HG03520 (cell line): ENCODE measurements around the gene SRP14.
"Not testable (repeated sequence)": the region's sequence is repeated elsewhere in the genome, so short reads cannot be mapped to it uniquely, and the experiment has no call there.

Source experiments
- ATAC-seq: cut with Tn5 transposase; IDR thresholded peaks from one replicate; pipeline ENCODE4 v1.9.1; 2021; ENCODE audit warnings: mild to moderate bottlenecking, moderate library complexity; ENCODE audit not compliant: unreplicated experiment

Gene SRP14

DNA sequence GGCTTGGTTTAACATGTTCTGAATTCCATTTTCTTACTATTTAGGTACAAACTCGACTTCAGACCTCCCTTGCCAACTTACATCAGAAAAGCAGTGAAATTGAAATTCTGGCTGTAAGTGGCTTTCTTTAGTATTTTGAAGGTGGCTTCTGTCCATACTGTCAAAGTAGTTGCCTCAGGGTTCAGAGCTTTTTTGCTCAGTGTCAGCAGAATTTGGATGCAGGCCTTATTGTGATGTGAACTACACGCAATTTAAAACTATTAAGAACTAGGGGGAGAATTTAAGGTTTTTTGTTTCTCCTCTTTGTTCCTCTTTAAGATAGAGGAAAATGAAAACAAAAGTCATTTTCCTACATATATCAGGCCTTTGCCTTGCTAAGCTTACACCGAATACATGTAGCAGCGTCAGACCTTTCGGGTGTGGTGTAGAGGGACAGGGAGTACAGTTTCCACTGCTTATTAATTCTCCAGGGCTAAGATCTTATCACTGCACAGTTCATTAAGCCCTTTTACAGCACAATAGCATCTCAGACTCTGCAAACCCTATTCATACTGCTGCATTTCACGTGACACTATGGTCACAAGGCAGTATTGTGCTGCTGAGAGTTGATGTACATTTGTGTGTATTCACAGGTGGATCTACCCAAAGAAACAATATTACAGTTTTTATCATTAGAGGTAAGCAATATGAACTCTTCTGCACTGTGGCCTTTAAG is 6.7 kb downstream of the SRP14 start:
- ATAC-seq = no peak

DNA sequence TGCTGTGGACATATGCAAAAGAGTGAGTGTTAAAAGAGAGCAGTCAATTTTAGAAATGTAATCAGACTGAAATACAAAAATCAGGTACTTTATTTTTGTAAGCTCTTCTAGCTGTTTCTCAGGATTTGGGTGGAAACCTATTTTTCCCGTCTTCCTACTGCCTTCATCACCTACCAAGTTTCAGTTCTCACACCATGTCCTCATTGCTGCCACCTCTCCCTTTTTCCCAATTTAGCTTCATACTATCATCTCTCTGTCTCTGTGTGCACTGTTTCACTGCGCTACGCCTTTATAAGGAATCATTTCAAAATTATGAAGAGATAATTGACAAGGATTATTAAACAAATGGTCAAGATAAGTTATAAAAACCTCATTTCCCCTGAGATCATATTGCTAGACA is 7.7 kb downstream of the SRP14 start:
- ATAC-seq = no peak

DNA sequence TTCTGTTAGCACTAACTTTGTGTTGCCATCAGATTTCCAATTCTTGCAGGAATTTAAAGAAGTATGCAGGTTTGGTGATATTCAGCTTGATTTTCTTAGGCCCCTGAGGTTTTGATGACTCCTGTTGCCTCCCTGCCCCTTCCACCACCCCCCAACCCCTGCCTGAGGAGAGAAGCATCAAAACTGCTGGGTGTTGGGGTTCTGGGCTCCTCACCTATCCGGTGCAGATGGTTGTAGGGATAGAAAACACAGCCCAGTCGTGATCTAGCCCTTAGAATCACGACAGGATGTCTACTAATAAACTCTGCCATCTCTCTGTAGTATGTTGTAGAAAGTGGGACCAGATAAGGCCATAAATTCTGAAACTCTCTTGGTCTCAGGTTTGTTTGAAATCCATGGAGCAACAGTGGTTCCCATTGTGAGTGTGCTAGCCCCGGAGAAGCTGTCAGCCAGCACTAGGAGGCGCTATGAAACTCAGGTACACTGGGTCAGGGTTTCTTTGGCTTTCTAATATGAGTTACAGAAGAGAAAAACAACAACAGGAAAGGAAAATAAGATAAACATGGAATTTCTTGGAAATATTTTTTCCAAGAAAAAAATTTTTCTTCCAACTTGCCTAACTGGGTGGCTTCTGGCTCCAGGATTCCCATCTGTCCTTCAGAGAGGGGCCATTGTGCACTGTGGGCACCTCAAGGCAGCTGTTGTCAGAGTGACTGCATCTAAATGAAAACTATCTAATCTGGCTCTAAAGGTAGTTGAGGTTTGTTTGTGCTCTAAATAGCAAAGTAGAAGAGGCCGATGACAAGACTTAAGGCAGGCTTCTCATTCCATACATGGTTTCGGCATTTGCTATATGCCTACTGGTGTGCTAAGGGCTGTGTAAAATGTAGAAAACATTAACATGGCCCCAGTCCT is 8.7 kb downstream of the SRP14 start:
- ATAC-seq = no peak

DNA sequence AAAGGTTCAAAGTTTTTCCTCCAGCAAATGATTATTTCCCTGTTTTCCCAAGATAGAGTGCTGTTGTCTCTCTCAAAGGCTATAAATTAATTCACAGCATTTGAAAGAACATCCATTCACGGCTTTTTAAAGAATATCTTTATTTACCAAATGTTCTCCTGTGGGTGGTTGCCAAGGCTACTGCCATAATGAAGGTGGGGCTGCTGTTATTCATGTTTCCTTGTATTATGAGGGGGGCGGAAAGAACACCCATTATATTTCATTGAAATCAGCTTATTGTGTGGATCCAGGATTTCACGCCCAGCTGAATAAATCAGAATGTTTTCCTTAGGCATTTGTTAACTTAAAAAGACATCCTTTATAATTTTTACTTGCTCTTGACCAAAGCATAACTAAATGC is 10.1 kb downstream of the SRP14 start:
- no peak for ATAC-seq

DNA sequence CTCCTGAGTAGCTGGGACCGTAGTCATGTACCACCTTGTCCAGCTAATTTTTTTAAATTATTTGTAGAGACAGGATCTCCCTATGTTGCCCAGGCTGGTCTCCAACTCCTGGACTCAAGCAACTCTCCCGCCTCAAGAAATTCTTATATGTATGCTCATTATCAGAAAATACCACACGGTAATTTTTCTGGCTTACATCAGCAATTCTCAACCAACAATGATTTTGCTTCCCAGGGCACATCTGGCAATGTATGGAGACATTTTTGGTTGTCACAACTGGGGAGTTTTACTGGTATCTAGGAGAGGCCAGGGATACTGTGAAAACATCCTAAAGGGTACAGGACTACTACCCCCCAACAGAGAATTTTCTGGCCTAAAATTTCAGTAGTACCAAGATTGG is 10.8 kb downstream of the SRP14 start:
- ATAC-seq = no peak

DNA sequence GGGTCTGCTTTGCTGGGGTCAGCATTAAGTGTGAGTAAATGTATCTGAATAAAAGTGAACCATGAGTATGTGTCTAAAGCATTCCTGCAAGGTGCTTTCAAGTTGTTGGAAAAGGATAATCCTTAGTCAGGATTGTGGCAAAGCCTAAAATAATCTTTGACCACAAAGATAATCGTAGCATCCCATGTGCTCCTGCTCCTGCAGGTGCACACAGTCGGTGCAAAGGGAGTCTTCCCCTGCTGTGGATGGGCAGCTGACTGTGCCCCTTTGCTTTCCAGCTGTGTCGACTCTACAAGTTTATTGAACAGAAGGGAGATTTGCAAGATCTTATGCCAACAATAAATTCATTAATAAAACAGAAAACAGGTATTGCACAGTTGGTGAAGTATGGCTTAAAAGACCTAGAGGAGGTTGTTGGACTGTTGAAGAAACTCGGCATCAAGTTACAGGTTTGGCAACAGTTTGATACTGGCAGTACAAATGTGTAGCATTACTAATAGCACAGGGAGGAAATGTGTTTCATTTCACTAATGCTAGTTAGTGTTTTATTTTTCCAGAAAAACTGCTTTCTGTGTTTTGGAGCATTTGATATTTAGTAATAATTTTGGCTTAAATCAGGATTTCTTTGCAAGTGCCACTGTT is 22.6 kb downstream of the SRP14 start:
- ATAC-seq = no peak

DNA sequence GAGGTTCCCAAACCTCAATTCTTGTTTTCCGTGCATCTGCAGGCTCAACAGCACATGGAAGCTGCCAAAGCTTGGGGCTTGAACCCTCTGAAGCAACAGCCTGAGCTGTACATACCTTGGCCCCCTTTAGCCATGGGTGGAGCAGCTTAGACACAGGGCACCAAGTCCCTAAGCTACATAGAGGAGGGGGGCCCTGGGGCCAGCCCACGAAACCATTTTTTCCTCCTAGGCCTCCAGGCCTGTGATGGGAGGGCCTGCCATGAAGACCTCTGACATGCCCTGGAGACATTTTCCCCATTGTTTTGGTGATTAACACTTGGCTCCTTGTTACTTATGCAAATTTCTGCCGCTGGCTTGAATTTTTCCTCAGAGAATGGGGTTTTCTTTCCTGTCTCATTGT is 24.6 kb downstream of the SRP14 start:
- ATAC-seq = no peak

DNA sequence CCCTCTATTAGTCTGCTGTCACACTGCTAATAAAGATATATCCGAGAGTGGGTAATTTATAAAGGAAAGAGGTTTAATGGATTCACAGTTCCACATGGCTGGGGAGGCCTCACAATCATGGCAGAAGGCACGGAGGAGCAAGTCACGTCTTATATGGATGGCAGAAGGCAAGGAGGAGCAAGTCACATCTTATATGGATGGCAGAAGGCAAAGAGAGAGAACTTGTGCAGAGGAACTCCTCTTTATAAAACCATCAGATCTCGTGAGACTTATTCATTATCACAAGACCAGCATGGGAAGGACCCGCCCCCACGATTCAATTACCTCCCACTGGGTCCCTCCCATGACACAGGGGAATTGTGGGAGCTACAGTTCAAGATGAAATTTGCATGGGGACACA is 25.6 kb downstream of the SRP14 start:
- not testable (repeated sequence) for ATAC-seq

DNA sequence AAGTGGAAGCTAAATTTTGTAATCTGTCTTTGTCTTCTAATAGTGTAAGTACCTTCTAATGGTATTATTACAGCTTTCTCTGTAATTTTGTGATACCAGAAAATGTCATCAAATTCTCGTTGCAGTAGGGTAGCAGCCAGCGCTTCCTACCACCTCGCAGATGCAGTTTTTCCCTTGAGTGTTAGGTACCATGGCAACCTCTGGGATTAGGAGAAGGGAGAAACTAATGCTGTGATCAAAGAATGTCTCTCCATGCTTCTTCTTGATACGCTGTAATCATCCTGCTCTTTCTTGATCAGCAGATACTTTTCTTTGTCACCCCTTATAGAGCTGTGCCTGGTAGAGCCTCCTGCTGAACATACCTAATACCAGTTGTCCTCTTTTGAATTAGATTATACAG is 27.7 kb downstream of the SRP14 start:
- ATAC-seq = no peak

DNA sequence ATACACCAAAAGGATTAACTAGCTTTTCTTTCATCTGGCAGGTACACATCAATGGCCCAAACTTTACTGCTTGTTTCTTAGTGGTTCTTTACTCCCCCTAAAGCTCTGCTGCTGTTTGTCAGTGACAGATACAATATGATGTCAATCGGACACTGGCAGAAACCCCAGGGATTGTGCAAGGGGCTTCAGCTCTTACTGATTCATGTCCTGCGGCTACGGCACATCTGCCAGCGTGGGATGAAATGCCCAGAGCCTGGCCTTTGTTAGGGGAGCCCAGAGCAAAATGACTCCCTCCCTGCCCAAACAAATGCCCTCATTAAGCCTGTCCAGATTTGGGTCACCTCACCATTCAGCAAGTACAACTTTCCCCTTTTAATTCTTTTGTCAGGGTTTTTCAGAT is 28.3 kb downstream of the SRP14 start:
- ATAC-seq = no peak

DNA sequence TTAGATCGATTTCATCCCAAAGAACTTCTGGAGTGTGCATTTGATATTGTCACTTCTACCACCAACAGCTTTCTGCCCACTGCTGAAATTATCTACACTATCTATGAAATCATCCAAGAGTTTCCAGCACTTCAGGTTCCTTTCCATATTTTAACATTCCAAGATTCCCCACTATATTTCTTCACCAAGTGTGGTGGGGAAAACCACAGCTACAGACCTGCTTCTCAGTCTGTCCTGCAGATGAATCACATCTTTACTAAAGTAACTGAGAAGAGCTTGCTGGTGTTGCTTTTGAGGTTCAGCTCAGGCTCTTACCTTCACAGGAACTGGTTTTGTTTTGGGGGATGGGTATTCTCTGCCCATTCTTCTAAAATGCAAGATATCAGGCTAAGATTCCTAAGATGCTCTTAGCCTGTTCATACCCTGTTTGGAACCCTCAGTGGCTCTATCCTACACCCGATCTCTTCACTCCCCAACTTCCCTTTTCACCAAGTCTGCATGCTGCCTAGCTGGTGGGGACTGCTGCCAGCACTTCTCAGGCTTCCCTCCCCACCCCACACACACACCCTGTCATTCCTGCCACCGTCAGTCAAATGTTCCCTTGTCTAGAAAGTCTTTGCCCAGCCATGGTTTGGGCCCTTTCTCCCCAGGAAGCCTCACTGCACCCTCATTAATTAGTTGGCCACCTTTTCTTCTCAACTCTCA is 30.8 kb downstream of the SRP14 start:
- no peak for ATAC-seq

DNA sequence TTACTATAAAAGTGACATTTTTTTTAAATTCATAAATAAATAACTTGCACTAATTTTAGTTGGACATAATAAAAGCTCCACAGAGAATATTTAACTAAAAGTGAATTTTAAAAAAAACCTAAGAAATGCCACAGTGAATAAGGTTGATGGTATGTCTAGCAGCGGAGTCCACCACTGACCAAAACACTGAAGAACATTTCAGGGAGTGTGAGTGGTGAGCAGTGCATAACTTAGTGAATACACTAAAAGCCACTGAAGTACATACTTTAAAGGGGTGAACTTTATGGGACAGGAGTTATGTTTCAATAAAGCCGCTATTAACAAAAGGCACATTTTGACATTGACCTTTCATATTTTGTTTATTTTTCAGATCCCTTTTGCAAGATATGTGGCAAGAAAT is 32.3 kb downstream of the SRP14 start:
- no peak for ATAC-seq

DNA sequence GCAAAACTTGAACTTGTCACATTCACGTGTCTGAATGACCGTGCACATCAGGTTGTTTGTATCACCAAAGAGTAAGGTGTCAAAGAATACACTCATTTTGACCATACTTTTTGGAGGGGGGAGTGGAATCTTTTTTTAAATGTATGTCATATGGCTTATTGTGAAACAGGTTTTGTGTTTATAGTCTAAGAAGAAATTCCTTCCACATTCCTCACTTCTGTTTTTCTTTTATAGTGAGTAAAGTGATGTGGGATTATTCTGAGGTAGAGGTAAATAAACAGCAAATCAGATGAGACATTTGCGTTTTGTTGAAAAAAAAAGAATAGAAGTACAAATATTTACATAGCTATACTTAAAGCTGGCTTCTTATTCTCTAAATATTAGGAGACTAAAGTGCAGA is 33.0 kb downstream of the SRP14 start:
- no peak for ATAC-seq

DNA sequence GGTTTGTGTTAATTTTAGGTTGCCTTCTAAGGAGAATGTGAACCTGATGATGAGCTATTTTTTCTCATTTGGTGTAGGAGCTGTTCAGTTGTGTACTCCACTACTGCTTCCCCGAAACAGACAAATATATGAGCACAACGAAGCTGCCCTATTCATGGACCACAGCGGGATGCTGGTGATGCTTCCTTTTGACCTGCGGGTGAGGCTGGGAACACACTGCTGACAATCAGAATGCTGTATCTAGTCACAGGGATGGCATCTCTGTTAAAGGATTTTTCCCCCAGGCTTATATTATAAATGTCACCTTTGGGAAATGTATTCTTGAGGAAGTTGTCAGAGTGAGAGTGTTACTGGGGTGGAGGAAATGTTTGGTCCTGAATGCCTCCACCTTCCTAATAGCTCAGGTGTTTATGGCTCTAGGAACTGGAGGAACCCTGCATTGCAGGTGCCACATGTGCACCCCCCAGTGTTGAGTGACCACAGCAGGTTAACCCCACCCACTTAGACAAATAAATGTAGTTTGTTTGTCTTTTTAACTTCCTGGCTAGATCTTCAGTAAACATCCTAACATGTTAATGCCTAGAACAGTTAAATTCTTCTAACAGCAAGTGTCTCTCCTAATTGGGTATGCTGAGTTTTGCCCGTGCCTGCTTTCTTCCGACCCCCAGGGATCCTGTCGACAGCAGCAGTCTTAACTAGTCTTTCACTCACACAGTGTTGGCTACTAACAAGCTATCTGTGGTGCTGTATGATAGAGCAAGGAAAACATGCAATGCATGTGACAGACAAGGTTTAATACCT is 35.7 kb downstream of the SRP14 start:
- no peak for ATAC-seq

DNA sequence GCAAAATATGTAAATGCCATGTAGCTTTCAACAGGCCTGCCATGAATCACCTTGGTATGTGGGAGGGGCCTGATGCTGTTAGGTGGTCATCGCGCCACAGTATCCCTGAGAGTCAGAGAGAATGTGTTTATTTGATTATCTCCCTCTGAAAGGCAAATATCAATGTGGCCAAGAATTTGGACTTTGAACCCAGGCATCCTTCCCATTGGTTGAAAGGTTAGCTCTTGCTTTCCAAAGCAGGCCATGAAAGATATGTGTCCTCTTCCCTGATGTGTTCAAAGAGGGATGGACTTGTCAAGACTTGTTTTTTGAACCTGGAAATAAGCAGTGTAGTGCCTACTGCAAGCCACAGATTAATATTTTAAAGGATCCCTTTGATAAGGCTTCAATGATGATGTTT is 36.7 kb downstream of the SRP14 start:
- no peak for ATAC-seq

DNA sequence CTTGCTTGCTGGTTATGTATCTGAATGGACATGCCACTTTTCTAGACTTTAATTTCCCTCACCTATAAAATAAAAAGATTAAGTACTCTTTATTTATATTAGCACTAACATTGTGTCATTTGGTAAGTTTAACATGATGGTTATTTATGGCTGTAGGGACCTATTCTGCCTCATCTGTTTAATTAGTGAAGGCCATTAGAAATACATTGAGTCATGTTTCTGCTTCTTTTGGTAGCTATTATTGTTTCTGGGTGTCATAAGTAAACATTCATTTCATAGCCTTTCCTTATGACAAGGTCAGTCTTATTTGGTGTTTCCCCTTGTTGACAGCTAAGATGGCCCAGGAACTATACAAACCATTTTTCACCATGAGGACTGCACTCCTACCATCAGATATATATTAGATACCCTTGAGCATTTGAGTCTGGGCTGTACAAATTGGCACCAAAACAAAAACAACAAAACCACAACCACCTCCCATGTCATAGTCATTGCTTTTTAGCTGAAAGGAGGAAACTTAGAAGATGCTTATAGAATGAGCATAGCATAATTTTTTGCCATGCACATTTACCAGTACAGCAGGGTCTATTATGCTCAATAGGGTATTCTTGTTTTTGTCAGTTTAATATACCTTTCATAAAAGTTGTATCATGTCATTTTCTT is 39.3 kb downstream of the SRP14 start:
- no peak for ATAC-seq

DNA sequence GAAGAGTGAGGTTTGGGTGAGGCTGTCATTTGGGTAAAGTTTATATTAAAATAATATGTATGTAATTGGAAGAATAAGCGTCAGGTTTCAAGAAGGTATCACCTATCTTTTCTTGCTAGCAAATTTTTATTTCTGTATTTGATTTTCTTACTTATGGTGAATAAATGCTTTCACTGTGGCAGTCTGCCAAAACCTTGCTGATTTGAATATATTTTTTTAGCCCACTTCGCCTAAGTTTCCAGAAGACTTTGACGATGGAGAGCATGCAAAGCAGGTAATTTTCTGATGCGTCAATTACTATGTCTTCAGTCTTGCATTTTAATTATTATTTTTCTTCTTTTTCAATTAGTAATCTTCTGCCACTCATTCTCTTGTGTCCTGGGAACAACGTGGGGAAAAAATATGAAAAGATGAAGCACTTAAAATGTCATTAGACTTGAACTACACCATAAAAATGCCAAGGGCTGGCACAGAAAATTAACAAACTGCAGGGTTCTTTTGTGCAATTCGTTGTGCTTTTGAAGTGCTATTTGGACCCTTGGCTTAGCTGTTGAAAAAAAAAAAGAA is 40.4 kb downstream of the SRP14 start:
- no peak for ATAC-seq

DNA sequence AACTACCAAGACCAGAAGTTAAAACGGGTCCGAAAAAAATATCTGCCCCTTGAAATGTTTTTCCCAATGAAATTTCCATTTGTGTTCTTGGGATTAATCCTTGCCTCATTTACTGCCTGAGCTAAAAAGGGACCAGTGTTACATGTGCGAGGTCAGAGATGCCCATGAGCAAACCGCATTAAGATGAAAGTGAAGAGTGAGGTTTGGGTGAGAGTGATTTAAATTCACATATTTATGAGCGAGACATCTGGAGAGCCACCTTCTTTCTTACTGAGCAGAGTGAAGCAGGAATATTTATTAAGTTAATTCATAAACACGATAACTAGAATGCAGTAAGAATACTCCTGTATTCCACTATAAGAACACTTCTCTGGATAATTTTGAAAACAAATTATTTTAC is 41.3 kb downstream of the SRP14 start:
- ATAC-seq = no peak

DNA sequence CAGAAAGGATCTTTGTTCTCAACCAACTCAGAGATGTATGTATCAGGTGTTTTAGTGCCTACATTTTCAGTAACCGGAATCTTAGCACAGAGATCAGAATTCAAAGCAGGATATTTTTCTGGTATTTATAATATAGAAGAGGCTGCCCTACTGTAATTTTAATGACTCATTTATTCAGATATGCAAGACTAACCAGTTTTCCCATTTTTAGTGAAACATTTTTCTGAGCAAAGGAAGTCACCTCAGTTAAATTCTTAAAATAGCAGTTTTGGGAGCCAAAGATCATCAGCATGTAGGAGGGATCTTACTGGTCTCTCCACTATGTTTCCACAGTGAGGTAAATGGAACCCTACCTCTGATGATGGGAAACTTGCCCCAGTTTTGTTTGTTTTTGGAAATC is 42.0 kb downstream of the SRP14 start:
- no peak for ATAC-seq

DNA sequence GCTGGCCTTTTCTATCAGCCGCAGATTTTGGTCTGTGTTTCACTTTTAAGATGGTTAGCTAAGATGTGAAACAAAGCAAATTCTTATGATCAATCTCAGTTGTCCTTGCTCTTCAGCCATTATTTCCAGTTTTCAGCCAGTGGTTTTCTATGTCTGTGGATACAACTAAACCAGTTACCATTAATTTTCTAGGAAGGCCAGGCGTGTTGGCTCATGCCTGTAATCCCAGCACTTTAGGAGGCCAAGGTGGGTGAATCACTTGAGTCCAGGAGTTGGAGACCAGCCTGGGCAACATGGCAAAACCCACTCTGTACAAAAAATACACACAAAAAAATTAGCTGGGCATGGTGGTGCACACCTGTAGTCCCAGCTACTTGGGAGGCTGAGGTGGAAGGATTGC is 42.8 kb downstream of the SRP14 start:
- not testable (repeated sequence) for ATAC-seq
